SH-SY5Y (cell line): ENCODE results near the gene TNFRSF8.

Source experiments
- GATA2 ChIP-seq: IDR thresholded peaks from 2 replicates; pipeline ENCODE4 v1.6.1; 2011; ENCODE audit warnings: mild to moderate bottlenecking, low read depth, low read length
- GATA3 ChIP-seq: IDR thresholded peaks from 2 replicates; pipeline ENCODE4 v1.6.1; 2011; ENCODE audit warnings: low read depth, mild to moderate bottlenecking, low read length, moderate library complexity

DNA sequence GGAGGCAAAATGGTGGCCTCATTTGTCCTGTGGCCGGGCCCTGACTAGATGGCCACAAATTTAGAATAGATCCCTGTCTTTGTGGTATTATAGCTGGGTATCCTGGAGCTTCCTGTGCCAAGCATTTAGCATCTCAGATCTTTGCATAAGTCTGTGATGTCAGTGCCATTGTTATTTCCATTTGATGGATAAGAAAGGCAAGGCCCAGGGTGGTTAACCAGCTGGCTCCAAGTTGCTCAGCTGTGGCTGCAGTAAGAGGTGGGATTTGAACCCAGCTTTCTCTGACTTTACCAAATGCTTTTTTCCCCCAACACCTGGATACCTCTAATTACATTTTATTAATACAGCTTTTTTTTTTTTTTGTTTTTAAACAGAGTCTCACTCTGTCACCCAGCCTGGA, 11.7 kb upstream of the TNFRSF8 start:
- TF ChIP-seq GATA3: no peak
- TF ChIP-seq GATA2: no peak
